GM20000 (cell line): ENCODE data around the gene SCTR.

Experiments used
- DNase-seq: peaks from one replicate; pipeline ENCODE4 v3.0.0; 2012; ENCODE audit warnings: low spot score
- TF ChIP-seq, protein P1 (sequence below): IDR thresholded peaks from 2 replicates; pipeline ENCODE4 v1.5.1; 2012; ENCODE audit warnings: mild to moderate bottlenecking, control low read depth; ENCODE audit errors: extremely low read depth, missing control alignments

Gene SCTR

GRCh38 chr2:119523952-119524694 lies at the start of gene SCTR:
Gene SCTR, minus strand, starts transcription at chr2:119524483. Its CDS starts 257 bp downstream, at chr2:119524226.
- DNase-seq: no peak
- TF ChIP-seq, protein P1, sequence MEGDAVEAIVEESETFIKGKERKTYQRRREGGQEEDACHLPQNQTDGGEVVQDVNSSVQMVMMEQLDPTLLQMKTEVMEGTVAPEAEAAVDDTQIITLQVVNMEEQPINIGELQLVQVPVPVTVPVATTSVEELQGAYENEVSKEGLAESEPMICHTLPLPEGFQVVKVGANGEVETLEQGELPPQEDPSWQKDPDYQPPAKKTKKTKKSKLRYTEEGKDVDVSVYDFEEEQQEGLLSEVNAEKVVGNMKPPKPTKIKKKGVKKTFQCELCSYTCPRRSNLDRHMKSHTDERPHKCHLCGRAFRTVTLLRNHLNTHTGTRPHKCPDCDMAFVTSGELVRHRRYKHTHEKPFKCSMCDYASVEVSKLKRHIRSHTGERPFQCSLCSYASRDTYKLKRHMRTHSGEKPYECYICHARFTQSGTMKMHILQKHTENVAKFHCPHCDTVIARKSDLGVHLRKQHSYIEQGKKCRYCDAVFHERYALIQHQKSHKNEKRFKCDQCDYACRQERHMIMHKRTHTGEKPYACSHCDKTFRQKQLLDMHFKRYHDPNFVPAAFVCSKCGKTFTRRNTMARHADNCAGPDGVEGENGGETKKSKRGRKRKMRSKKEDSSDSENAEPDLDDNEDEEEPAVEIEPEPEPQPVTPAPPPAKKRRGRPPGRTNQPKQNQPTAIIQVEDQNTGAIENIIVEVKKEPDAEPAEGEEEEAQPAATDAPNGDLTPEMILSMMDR: no peak

- no peak for DNase-seq
- TF ChIP-seq, protein P1: no peak
These were observed 43.0 kb upstream of the SCTR start for GRCh38 chr2:119567292-119567691.

DNA sequence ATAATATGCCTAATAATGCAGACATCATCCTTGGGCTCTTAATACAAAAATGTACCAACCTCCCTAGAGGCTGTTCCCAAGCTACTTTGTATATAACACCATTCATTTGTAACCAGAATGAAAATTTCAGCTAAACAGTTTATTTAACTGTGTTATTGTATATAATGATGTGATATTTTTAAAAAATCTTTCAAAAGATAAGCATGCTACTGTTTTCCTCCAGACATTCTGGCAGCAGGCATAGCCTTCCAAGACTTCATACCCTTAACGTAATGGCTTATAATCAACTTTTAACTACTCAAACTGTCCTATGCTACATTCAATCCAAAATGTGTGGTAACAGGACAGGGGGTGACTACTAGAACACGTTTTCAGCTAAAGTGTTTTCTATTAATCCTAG lies 41.2 kb upstream of the SCTR start:
- TF ChIP-seq, protein P1: no peak
- DNase-seq: no peak

DNA sequence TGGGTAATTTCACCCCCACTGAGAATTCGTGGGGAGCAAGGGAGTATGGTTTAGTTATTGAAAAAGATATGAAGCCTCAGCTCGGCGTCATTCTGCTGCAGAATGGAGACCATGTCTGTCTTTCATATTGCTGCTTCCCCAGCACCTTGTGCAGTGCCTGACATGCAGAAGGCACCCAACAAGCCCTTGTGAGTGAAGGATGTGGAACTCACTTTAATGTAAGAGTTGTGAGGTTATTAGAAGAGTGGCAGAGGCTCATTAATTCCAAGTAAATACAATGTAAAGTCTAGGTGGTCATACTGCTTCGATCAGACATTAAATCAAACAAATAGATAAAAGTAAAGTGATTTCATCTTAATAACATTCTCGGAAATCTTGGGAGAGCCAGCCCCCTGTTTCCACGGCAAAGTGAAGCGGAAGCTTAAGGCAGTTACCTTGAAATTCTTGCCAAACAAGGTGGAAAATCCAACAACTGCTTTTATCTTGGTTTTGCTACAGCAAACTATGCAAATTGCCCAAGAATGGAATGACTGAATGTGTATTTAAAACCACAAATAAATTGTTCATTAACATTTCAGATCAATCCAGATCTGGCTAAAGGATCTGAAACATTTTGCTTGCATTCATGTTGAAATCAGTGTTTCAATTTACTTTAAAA lies 29.5 kb upstream of the SCTR start:
- no peak for DNase-seq
- TF ChIP-seq, protein P1: no peak

GRCh38 chr2:119552902-119553301 lies 28.6 kb upstream of the SCTR start:
- no peak for DNase-seq
- TF ChIP-seq, protein P1: no peak

- DNase-seq: no peak
- TF ChIP-seq, protein P1: no peak
These were observed 26.6 kb upstream of the SCTR start for GRCh38 chr2:119550856-119551255.

GRCh38 chr2:119550346-119550745 lies 26.1 kb upstream of the SCTR start:
- TF ChIP-seq, protein P1: no peak
- no peak for DNase-seq
